ENCODE data around the gene ASTN1. TPM values are rescaled to one million over a fixed set of nuclear protein-coding genes. Genes with fewer than 3 reads are reported as not detected.

ASTN1 gene
- total and polyA plus RNA-seq, 2 experiments from 2014 or later = 9.3 to 34.2 TPM

DNA sequence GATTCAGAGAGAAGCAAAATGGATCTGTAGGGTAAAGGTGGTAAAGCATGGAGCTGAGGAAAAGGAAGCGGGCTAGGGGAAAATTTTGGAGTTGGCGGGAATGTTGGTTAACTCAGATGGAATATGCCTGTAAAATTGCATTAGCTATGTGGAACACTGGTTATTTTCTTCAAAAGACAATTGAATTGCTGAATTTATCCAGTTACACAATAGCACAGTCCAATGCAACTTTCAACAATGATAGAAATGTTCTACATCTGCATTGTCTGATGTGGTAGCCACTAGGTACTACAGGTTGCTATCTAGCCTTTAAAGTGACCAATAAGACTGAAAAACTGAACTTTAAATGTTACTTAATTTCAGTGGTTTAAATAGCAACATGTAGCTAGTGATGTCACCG is 315.2 kb downstream of the ASTN1 start:
- Histone ChIP-seq H3K9me3 (ENCODE audit: low read depth) (no peaks in the 10 kb centered on the region), H3K4me1 (ENCODE audit: low read depth) (peaks cover 6% of the 10 kb centered on the region), H3K27me3 (no peaks in the 10 kb centered on the region), H3K36me3 (no peaks in the 10 kb centered on the region), H3K27ac (no peak overlapping the region), H3K4me3 (no peak overlapping the region)
- TF ChIP-seq, protein P1, sequence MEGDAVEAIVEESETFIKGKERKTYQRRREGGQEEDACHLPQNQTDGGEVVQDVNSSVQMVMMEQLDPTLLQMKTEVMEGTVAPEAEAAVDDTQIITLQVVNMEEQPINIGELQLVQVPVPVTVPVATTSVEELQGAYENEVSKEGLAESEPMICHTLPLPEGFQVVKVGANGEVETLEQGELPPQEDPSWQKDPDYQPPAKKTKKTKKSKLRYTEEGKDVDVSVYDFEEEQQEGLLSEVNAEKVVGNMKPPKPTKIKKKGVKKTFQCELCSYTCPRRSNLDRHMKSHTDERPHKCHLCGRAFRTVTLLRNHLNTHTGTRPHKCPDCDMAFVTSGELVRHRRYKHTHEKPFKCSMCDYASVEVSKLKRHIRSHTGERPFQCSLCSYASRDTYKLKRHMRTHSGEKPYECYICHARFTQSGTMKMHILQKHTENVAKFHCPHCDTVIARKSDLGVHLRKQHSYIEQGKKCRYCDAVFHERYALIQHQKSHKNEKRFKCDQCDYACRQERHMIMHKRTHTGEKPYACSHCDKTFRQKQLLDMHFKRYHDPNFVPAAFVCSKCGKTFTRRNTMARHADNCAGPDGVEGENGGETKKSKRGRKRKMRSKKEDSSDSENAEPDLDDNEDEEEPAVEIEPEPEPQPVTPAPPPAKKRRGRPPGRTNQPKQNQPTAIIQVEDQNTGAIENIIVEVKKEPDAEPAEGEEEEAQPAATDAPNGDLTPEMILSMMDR (IDR thresholded peaks at IDR 0.05; ENCODE audit: low read depth, low read length) = no peak
- no peak for DNase-seq (ENCODE audit: low read depth in 1 of 2, low spot score in 1 of 2)

DNA sequence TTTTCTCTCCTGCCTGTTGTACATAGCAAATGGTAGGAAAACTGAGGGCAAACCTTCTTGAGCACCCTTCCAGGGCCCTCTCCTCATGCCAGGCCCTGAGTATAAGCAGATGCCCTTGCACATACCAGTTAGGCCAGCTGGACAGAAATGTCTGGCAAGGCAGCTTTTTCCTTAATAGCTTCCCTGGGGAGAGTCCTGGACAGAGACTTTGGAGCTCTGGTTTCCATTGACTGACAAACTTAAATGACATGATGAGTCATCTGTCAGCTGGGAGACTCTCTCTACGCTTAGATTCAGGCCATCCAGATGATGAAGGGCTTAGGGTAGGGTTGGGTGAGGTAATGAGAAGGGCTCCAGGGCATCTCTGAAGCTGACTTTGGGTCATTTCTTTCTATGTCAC is 317.5 kb downstream of the ASTN1 start:
- no peaks in the 10 kb centered on the region for H3K36me3 ChIP-seq
- no peak overlapping the region for H3K4me3 ChIP-seq
- TF ChIP-seq, protein P1 (IDR thresholded peaks at IDR 0.05; ENCODE audit: low read depth, low read length) = no peak
- no peak overlapping the region for H3K27ac ChIP-seq
- H3K27me3 ChIP-seq = no peaks in the 10 kb centered on the region
- DNase-seq (ENCODE audit: low read depth in 1 of 2, low spot score in 1 of 2) = no peak
- H3K9me3 ChIP-seq (ENCODE audit: low read depth) = no peaks in the 10 kb centered on the region
- peaks cover 7% of the 10 kb centered on the region for H3K4me1 ChIP-seq (ENCODE audit: low read depth)

- Histone ChIP-seq H3K4me1 (ENCODE audit: low read depth) (peaks cover 7% of the 10 kb centered on the region), H3K4me3 (no peak overlapping the region), H3K27ac (no peak overlapping the region), H3K36me3 (no peaks in the 10 kb centered on the region), H3K9me3 (ENCODE audit: low read depth) (no peaks in the 10 kb centered on the region), H3K27me3 (no peaks in the 10 kb centered on the region)
- DNase-seq (ENCODE audit: low read depth in 1 of 2, low spot score in 1 of 2) = peak; percentile 61 to 65
- TF ChIP-seq, protein P1 (IDR thresholded peaks at IDR 0.05; ENCODE audit: low read depth, low read length) = peak; percentile 15
Measured at GRCh38 chr1:176843352-176844297, 320.9 kb downstream of the ASTN1 start.

DNA sequence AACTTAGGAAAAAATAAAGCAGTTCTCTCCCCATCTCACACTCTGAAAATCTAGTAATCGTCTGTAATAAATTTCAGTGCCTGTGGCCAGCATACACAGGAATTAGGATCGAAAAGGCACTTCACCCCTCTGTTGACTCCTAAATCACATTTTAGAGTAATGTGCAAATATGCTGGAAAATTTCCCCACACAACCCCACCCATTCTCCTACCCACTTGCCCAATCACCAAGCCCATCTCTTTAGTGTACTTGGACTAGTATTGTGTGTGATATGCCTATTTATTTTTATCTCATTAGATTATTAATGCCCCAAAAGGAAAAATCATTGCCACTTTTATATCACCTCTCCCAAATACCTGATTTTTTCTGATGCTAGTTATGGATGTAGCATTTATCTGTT is 323.3 kb downstream of the ASTN1 start:
- Histone ChIP-seq H3K27ac (no peak overlapping the region), H3K4me1 (ENCODE audit: low read depth) (peaks cover 7% of the 10 kb centered on the region), H3K36me3 (no peaks in the 10 kb centered on the region), H3K9me3 (ENCODE audit: low read depth) (no peaks in the 10 kb centered on the region), H3K4me3 (no peak overlapping the region), H3K27me3 (no peaks in the 10 kb centered on the region)
- DNase-seq (ENCODE audit: low read depth in 1 of 2, low spot score in 1 of 2) = no peak
- TF ChIP-seq, protein P1 (IDR thresholded peaks at IDR 0.05; ENCODE audit: low read depth, low read length) = no peak

DNA sequence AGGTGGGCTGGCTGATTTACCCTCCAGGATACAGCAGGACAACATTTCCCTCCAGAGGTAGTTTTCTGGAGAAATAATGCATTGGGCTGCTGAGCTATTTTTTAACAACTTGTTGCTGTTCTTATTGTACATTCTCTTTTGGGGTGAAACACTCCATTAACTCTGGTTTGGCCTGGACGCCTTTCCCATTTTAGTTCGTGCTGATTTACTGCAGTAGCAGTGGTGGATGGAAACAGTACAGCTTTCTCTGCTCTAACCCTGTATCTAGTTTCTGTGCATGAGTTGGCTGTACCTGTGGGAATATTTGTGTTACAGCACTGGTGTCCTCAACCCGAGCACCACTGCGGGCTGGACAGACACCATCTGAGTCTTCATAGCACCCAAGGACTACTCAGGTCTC is 325.3 kb downstream of the ASTN1 start:
- Histone ChIP-seq H3K36me3 (no peaks in the 10 kb centered on the region), H3K4me3 (no peak overlapping the region), H3K27me3 (no peaks in the 10 kb centered on the region), H3K4me1 (ENCODE audit: low read depth) (peaks cover 7% of the 10 kb centered on the region), H3K9me3 (ENCODE audit: low read depth) (no peaks in the 10 kb centered on the region), H3K27ac (no peak overlapping the region)
- TF ChIP-seq, protein P1 (IDR thresholded peaks at IDR 0.05; ENCODE audit: low read depth, low read length) = no peak
- DNase-seq (ENCODE audit: low read depth in 1 of 2, low spot score in 1 of 2) = no peak

Measured in cardiac muscle cell (in vitro differentiated cells and primary cell).